ENCODE measurements around the gene MRPL28. TPM values are rescaled to one million over a fixed set of nuclear protein-coding genes. Genes with fewer than 3 reads are reported as not detected.
A peak's percentile ranks its signal among the peaks of the same experiment; 100 is the strongest.
"Not testable (repeated sequence)": the region's sequence is repeated elsewhere in the genome, so short reads cannot be mapped to it uniquely, and the experiment has no call there.

Gene MRPL28
- total RNA-seq, 1 experiment from 2014 or later: 91.2 TPM

- no TSS peak for BruUV-seq (replicated peaks)
- Histone ChIP-seq H3K4me1 (peaks cover 9% of the 10 kb centered on the region; the same call in 1 of the 2 replicates), H3K4me3 (ENCODE audit: low read depth, low read length) (peak overlapping the region; percentile 66), H3K9me3 (no peaks in the 10 kb centered on the region), H3K36me3 (ENCODE audit: control insufficient read depth, insufficient read depth, low read length) (peaks cover 1% of the 10 kb centered on the region; the same call in 1 of the 2 replicates), H3K27me3 (replicated peaks; ENCODE audit: control insufficient read depth, insufficient read depth, low read length) (no peaks in the 10 kb centered on the region)
- TF ChIP-seq CTCF (IDR thresholded peaks at IDR 0.05; ENCODE audit: insufficient read depth in 1 of 2, low read depth in 1 of 2, low read length in 1 of 2, severe bottlenecking in 1 of 2, unreplicated experiment in 1 of 2): no peak
- CTCF ChIA-PET: interaction anchor here (0.5 to 1.4 kb wide), 16 partner anchors 10 to 360 kb away, joined by 3 to 19 read pairs (median 5); partner anchors contain the start of gene MRPL28
- Mint-ChIP-seq H3K27me3 (ENCODE audit: insufficient read depth, unreplicated experiment) (no peaks in the 10 kb centered on the region), H3K4me3 (ENCODE audit: unreplicated experiment) (peak overlapping the region; percentile 74), H3K36me3 (ENCODE audit: insufficient read depth, unreplicated experiment) (no peaks in the 10 kb centered on the region), H3K27ac (ENCODE audit: unreplicated experiment) (no peak overlapping the region), H3K9me3 (ENCODE audit: unreplicated experiment) (no peaks in the 10 kb centered on the region), H3K4me1 (ENCODE audit: low read depth, unreplicated experiment) (no peaks in the 10 kb centered on the region)
- intact Hi-C loops (cut with micrococcal nuclease; ENCODE audit: unreplicated experiment): loop anchor here (5.0 kb wide), 1 partner anchor 125 kb away; the partner anchor contains the start of gene LUC7L
- DNase-seq: peak in 1 of 2 experiments; percentile 34
- POLR2A ChIA-PET: interaction anchor here (0.6 to 2.1 kb wide), 8 partner anchors 10 to 1740 kb away, joined by 3 to 19 read pairs (median 4); partner anchors contain the start of gene LUC7L
Observed at GRCh38 chr16:351804-352520, 18.4 kb downstream of the MRPL28 start.

GRCh38 chr16:350203-350602 lies 20.1 kb downstream of the MRPL28 start:
- DNase-seq: no peak
- Mint-ChIP-seq H3K4me3 (ENCODE audit: unreplicated experiment) (no peak overlapping the region), H3K27me3 (ENCODE audit: insufficient read depth, unreplicated experiment) (no peaks in the 10 kb centered on the region), H3K9me3 (ENCODE audit: unreplicated experiment) (no peaks in the 10 kb centered on the region), H3K27ac (ENCODE audit: unreplicated experiment) (no peak overlapping the region), H3K4me1 (ENCODE audit: low read depth, unreplicated experiment) (no peaks in the 10 kb centered on the region), H3K36me3 (ENCODE audit: insufficient read depth, unreplicated experiment) (peaks cover 14% of the 10 kb centered on the region)
- ChIA-PET POLR2A (no interaction called here), CTCF (no interaction called here)
- no peak for TF ChIP-seq CTCF (IDR thresholded peaks at IDR 0.05; ENCODE audit: insufficient read depth in 1 of 2, low read depth in 1 of 2, low read length in 1 of 2, severe bottlenecking in 1 of 2, unreplicated experiment in 1 of 2)
- H3K4me3 ChIP-seq (ENCODE audit: low read depth, low read length): no peak overlapping the region
- no peaks in the 10 kb centered on the region for H3K27me3 ChIP-seq (replicated peaks; ENCODE audit: control insufficient read depth, insufficient read depth, low read length)
- H3K4me1 ChIP-seq: peaks cover 9% of the 10 kb centered on the region; the same call in 1 of the 2 replicates
- H3K36me3 ChIP-seq (ENCODE audit: control insufficient read depth, insufficient read depth, low read length): peaks cover 2% of the 10 kb centered on the region; the same call in 1 of the 2 replicates
- no peaks in the 10 kb centered on the region for H3K9me3 ChIP-seq
- intact Hi-C loops (cut with micrococcal nuclease; ENCODE audit: unreplicated experiment): loop anchor here (5.0 kb wide), 1 partner anchor 123 kb away; the partner anchor contains the start of gene LUC7L
- BruUV-seq (replicated peaks): TSS peak; percentile 48

GRCh38 chr16:349211-349610 lies 21.1 kb downstream of the MRPL28 start:
- Histone ChIP-seq H3K4me1 (peaks cover 9% of the 10 kb centered on the region; the same call in 1 of the 2 replicates), H3K9me3 (no peaks in the 10 kb centered on the region), H3K4me3 (ENCODE audit: low read depth, low read length) (no peak overlapping the region), H3K27me3 (replicated peaks; ENCODE audit: control insufficient read depth, insufficient read depth, low read length) (no peaks in the 10 kb centered on the region), H3K36me3 (ENCODE audit: control insufficient read depth, insufficient read depth, low read length) (peaks cover 6% of the 10 kb centered on the region; the same call in 1 of the 2 replicates)
- Mint-ChIP-seq H3K27ac (ENCODE audit: unreplicated experiment) (no peak overlapping the region), H3K36me3 (ENCODE audit: insufficient read depth, unreplicated experiment) (peaks cover 14% of the 10 kb centered on the region), H3K27me3 (ENCODE audit: insufficient read depth, unreplicated experiment) (no peaks in the 10 kb centered on the region), H3K4me1 (ENCODE audit: low read depth, unreplicated experiment) (no peaks in the 10 kb centered on the region), H3K4me3 (ENCODE audit: unreplicated experiment) (no peak overlapping the region), H3K9me3 (ENCODE audit: unreplicated experiment) (no peaks in the 10 kb centered on the region)
- intact Hi-C loops (cut with micrococcal nuclease; ENCODE audit: unreplicated experiment): no loop called here
- POLR2A ChIA-PET: no interaction called here
- CTCF ChIA-PET: no interaction called here
- BruUV-seq (replicated peaks): no TSS peak
- no peak for DNase-seq
- TF ChIP-seq CTCF (IDR thresholded peaks at IDR 0.05; ENCODE audit: insufficient read depth in 1 of 2, low read depth in 1 of 2, low read length in 1 of 2, severe bottlenecking in 1 of 2, unreplicated experiment in 1 of 2): no peak

- H3K36me3 Mint-ChIP-seq (ENCODE audit: insufficient read depth, unreplicated experiment): peaks cover 20% of the 10 kb centered on the region
- BruUV-seq (replicated peaks); H3K9me3 Mint-ChIP-seq (ENCODE audit: unreplicated experiment); intact Hi-C loops (cut with micrococcal nuclease; ENCODE audit: unreplicated experiment); H3K27ac Mint-ChIP-seq (ENCODE audit: unreplicated experiment); H3K27me3 Mint-ChIP-seq (ENCODE audit: insufficient read depth, unreplicated experiment); H3K36me3 ChIP-seq (ENCODE audit: control insufficient read depth, insufficient read depth, low read length); H3K4me3 ChIP-seq (ENCODE audit: low read depth, low read length); CTCF ChIA-PET; H3K27me3 ChIP-seq (replicated peaks; ENCODE audit: control insufficient read depth, insufficient read depth, low read length); DNase-seq; H3K4me1 Mint-ChIP-seq (ENCODE audit: low read depth, unreplicated experiment); H3K4me3 Mint-ChIP-seq (ENCODE audit: unreplicated experiment); H3K9me3 ChIP-seq; H3K4me1 ChIP-seq; POLR2A ChIA-PET: not testable (repeated sequence)
Observed at GRCh38 chr16:348495-348894, 21.8 kb downstream of the MRPL28 start.
